HFF-Myc (cell line): Measurements from ENCODE around the gene RPL10.

Experiments used
- DNase-seq: peaks from one replicate; pipeline ENCODE4 v3.0.0-alpha.2; 2011; ENCODE audit warnings: low read depth; ENCODE audit errors: extremely low read depth
- H3K4me3 ChIP-seq: replicated peaks from 2 replicates; pipeline ENCODE4 v1.5.1; 2011; ENCODE audit warnings: low read depth, mild to moderate bottlenecking, control low read depth, low read length
- CTCF ChIP-seq: IDR thresholded peaks from 2 replicates; pipeline ENCODE4 v1.5.1; 2012; ENCODE audit warnings: mild to moderate bottlenecking, low read depth, low read length, control low read depth; ENCODE audit errors: missing control alignments

The RPL10 gene

GRCh38 chrX:154403192-154403591 is 5.0 kb downstream of the RPL10 start:
- no peak for TF ChIP-seq CTCF
- no peak overlapping the region for H3K4me3 ChIP-seq
- DNase-seq, result no peak

- TF ChIP-seq CTCF, result no peak
- no peak for DNase-seq
- no peak overlapping the region for H3K4me3 ChIP-seq
Observed at GRCh38 chrX:154403858-154404257, 5.7 kb downstream of the RPL10 start.

- DNase-seq, result no peak
- no peak for TF ChIP-seq CTCF
- H3K4me3 ChIP-seq, result no peak overlapping the region
Observed at GRCh38 chrX:154404625-154405192, 6.5 kb downstream of the RPL10 start.

GRCh38 chrX:154408659-154409221 is 10.6 kb downstream of the RPL10 start:
- H3K4me3 ChIP-seq, result peak overlapping the region; percentile 38
- DNase-seq, result no peak
- no peak for TF ChIP-seq CTCF

- no peak for DNase-seq
- TF ChIP-seq CTCF, result no peak
- H3K4me3 ChIP-seq, result peak within 1 kb of the TSS; percentile 38
Observed at GRCh38 chrX:154409222-154409871, 11.2 kb downstream of the RPL10 start, which contains the start of gene DNASE1L1. Gene DNASE1L1, minus strand, starts transcription at chrX:154409254. Its CDS starts 3,686 bp downstream, at chrX:154405568.

- no peak for TF ChIP-seq CTCF
- DNase-seq, result no peak
Observed at GRCh38 chrX:154411981-154412340, 13.8 kb downstream of the RPL10 start.

GRCh38 chrX:154412468-154412867 is 14.3 kb downstream of the RPL10 start:
- H3K4me3 ChIP-seq, result peak overlapping the region; percentile 53
- TF ChIP-seq CTCF, result no peak
- no peak for DNase-seq

More at GRCh38 chrX:154411981-154412340, 13.8 kb downstream of the RPL10 start:
- H3K4me3 ChIP-seq, result peak overlapping the region; percentile 53
